Measurements from ENCODE around the gene NHLRC4.
"Not testable (repeated sequence)": the region's sequence is repeated elsewhere in the genome, so short reads cannot be mapped to it uniquely, and the experiment has no call there.

Gene NHLRC4

GRCh38 chr16:586047-586644, 19.3 kb downstream of the NHLRC4 start:
- DNase-seq: no peak

DNA sequence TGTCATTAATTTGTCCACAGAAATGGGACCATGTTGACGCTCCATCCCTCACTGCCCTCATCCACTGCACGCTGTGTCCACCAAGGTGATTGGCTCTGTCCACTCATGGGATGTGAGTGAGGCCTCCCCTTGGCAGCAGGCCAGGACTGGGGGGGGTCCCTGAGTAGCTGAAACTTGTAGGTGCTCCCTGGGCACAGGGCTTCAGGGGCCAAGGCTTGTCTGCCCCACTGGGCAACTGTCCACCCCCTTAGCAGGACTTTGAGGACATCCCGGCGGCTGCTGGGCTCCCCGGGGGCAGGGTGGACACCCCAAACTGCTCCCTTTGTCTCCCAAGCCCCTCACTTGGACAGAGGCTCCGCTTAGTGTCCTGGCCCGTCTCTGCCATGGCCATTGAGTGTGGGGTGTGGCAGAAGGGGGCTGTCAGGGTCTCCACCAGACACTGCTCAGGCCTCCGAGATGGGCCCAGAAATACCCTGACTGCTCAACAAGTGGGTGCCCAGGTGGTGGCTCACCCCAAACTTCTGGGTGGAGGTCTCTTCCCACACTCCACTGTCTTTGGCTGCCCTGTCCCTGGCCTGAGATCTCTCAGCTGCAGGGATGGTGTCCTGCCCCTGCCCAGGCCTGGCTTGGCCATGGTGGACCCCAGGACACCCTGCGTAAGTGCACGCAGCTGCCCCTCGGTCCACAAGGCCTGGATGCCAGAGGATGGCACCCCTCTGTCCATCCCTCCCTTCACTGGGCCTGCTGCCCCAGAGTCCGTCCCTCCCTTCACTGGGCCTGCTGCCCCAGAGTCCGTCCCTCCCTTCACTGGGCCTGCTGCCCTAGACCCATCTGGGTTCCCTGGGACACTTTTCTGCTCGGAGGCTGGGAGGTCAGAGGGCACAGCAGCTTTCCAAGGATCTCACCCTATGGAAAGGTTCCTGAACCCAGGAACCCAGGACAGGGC, 20.1 kb downstream of the NHLRC4 start:
- DNase-seq: no peak

DNA sequence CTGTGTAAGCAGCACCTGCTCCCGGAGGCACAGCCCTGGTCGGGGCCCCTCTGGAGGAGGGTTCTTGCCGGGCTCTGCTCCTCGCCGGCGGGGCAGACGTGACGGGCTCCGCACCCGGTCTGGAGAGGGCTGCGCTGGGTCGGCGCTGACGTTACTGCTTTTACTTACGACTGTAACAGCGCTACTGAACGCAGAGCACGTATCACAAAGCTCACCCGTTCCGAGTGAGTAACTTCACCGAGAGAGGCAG, 21.8 kb downstream of the NHLRC4 start:
- no peak for DNase-seq

DNA sequence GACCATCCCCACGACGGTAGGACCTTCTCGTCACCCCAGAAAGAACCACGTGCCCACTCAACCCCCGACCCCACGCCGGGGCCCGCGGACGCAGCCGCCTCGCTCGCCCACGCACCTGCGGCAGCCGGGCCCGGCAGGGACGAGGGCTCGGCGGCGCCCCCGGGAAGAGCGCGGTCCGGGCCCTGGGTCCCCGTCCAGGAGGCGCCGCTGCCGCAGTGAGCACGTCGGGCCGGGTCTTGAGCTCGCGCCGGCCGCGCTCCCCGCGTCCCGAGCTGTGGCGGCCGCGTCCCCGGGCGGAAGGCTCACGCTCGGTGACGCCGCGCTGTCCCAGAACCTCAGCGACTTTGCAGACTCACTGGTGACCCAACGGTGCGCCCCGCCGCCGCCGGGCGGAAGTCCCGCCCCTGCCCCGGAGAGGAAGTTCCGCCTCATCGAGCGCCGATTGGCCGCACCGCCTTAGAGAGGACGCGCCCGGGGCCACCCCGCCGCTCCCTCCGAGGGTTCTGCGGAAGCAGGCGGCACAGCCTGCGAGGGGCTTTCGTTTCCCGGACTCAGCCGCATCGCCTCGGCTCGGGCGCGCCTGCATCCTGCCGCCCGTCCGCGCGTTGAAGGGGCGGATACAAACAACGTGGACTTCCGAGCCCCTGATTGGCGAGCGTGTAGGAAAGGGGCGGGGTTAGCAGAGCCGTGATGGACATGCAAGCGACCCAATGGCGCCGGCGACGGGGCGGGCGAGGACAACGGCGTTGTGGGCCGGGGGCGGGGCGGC, 22.3 kb downstream of the NHLRC4 start:
- peak; percentile 98 for DNase-seq

DNA sequence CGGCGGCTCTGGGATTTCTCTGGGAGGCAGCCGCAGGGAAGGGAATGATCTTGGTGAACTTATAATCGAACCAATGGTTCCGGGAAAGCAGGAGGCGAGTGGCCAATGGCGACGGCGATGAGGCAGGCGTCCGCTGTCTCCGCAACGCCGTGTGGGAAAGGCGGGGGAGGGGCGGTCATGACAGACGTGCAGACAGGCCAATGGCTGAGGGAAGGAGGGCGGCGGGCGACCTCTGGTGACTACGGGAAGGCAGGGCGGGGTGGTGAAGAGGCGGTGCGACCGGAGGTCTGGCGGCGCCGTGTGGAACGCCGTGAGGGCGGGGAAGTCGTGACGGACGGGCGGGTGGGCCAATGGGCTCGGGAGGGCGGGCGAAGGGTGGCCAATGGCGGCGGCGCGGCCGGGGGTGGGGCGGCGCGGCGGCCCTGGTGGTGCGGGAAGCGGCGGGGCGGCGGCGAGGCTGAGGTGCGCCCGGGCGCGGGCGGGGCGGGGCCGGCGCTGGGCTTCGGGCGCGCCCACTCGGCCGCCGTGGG, 22.9 kb downstream of the NHLRC4 start, which contains the start of gene RAB40C:
TSS of gene RAB40C (plus strand) at position 409 of the 530 bp plus-strand sequence. CDS start 226 bp downstream, outside the sequence.
- DNase-seq: peak; percentile 99

GRCh38 chr16:590188-590814, 23.5 kb downstream of the NHLRC4 start:
- no peak for DNase-seq

DNA sequence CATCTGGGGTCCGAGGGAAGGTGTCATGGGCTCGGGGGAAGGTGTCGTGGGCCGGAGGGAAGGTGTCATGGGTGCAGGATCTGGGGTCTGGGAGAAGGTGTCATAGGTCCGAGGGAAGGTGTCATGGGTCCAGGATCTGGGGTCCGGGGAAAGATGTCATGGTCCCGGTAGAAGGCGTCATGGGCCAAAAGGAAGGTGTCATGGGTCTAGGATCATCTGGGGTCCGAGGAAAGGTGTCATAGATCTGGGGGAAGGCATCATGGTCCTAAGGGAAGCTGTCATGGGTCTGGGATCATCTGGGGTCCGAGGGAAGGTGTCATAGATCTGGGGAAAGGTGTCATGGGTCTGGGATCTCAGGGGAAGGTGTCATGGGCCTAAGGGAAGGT, 24.0 kb downstream of the NHLRC4 start:
- DNase-seq: no peak

GRCh38 chr16:591231-591630, 24.4 kb downstream of the NHLRC4 start:
- DNase-seq: no peak

DNA sequence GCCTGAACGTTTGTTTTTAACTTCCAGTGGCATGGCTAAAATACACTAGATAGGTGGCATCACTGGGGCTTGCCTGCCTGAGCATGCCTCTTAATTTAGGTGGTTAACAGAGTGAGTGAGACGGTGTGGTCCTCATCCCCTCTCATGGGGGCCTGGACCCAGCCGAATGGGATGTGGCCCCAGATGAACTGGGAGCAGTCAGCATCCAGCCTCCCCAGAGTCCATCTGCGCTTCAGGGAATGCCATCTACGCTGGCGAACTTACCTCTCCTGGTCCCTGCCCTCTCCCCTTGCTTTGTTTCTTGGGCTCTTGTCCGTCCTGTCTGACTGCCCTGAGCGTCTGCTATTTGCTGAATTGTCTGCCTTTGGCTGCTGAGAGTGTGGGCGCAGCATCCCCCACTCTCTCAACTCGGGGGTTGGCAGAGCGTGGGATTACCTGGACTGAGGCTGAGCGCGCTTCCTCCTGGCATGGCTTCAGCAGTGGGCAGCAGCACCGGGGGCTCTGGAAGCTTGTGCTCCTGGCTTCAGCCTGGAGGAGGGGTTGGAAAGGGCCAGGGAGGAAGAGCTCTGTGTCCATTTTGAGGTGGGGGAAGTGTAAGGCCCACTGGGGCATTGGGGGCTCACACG, 25.2 kb downstream of the NHLRC4 start:
- DNase-seq: no peak

DNA sequence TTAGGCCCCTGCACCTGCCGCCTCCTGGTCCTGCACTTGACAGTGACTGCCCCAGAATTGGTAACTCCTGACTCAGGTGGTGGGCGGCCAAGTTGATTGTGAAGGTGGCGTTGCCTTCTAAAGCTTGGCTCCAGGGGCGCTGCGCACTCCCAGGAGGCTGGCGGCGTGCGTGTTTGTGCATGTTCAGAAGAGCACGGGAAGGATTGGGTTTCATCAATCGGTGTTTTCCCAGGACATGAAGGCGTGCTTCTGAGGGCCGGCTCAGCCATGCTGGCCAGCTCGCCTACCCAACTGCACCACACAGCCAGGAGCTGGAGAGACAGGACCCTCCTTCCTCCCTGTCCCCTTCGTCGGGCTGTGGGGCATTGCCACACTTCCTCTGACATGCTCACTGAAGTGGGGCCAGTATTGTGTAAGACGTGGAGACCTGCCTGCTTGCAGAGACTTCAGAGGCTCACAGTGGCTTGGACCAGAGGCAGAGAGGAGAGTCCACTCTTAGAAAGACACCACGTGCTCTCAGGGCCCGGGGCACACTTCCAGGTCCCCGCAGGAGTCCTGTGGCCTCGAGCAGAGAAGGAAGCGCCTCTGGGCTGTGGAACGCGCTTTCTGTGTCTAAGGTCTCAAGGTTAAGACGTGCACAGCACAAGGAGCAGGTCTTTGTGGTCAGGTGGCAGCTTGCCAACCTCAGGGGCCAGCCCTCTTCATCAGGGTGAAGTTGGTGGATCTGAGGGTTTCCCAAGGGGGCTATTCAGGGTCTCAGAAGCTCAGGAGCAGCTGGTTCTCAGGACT, 25.9 kb downstream of the NHLRC4 start:
- no peak for DNase-seq

DNA sequence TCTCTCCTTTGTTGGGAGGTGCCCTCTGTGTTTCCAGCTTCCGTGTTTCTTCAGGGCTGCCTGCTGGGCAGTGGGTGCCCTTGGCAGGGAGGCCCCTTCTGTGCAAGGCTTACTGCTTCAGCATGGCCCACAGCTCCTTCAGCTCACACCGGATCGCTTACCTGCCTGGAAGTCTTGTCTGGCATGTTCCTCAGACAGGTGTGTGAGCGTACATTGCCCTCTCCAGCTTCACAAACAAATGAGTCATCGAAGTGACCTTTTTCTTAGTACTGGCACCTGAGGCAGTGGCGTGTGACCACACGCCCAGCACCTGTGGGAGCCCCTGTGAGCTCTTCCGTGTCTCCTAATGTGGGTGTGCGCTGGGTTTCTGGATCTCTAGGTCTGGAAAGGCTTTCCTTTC, 26.6 kb downstream of the NHLRC4 start:
- no peak for DNase-seq

DNA sequence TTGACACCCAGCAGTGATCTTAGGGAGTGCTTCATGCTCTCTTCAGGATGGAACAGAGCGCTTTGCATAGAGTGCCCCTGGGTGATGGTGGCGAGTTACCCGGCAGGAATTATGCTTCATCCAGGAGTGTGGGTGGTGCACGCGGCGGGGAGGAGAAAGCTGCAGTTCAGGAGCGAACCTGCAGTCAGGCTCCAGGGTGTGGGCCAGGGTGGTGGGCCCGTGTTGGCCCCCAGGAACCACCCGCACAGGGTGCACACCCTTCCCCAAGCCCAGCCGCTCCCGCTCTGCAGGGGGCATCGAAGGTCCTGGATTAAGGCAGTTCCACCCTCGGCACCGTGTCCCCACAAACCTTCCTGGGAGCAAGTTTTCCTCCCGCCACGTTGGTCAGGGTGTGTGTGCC, 27.0 kb downstream of the NHLRC4 start:
- no peak for DNase-seq

- no peak for DNase-seq
Measured at GRCh38 chr16:595094-595528, 28.3 kb downstream of the NHLRC4 start.

DNA sequence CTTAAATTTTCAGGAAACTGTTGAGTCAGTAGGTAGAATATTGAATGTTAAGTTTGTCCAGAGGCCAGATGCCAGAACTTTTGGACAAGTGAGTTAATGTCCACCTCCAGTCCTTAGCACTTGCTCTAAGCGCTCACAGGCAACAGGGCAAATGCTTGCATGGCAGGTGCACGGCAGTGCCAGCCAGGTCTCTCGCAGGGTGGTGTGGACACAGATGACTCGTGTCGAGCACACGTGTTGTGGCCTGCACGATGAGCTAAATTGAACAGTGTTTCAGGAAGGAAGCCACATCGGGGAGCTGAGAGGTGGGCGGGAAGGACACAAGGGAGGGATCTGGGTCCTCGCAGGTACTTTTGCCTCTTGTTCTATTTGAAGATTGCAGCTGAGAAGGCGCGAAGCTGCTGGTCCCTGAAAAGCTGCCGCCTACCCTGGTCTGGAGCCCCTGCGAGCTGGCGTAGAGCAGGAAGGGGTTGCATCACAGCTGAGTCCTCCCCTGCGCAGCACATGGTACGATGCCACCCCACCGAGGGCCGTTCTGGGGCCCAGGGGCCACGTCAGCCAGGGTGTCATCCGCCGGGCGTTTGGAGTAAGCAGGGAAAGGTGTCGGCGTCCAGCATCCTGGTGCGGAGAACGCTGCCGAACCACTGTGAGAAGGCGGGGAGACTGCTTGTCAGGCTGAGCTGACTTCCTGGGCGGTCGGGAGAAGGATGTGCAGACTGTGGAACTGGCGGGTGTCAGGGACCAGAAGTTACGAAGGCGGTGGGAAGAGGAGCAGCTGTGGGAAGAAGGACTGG, 29.3 kb downstream of the NHLRC4 start:
- DNase-seq: no peak

DNA sequence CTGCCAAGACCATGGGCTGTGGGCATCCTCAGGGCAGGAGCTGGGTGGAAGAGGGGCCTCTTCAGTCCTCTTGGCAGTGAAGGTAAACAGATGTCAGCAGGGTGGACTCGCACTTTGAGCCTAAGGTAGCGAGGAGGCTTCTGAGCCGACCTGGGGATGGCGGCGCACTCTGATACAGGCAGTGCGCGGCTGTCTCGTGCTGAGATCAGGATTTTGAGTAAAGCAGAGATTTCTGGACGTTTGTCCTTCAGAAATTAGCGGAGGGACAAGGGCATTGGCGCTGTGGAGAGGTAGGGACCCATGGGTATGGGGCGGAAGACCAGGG, 29.9 kb downstream of the NHLRC4 start:
- DNase-seq: no peak

DNA sequence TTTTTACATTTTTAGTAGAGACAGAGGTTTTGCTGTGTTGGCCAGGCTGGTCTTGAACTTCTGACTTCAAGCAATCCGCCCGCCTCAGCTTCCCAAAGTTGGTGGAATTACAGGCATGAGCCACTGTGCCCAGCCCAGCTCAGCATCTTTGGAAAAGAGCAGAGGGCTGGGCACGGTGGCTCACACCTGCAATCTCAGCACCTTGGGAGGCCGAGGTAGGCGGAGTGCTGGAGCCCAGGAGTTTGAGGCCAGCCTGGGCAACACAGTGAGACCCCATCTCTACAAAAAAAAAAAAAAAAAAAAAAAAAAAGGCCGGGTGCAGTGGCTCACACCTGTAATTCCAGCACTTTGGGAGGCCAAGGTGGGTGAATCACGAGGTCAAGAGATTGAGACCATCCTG, 30.9 kb downstream of the NHLRC4 start:
- DNase-seq: not testable (repeated sequence)

GRCh38 chr16:598823-599739, 32.3 kb downstream of the NHLRC4 start:
- no peak for DNase-seq

GRCh38 chr16:600781-601180, 34.0 kb downstream of the NHLRC4 start:
- no peak for DNase-seq

GRCh38 chr16:603933-604332, 37.1 kb downstream of the NHLRC4 start:
- DNase-seq: no peak
